H9 (cell line): Measurements from ENCODE around the gene EGLN1. TPM values are rescaled to one million over a fixed set of nuclear protein-coding genes. Genes with fewer than 3 reads are reported as not detected.

Experiments used
- DNase-seq: peaks from one replicate; pipeline ENCODE4 v3.0.0-alpha.2; 2017
- H2AFZ ChIP-seq: one replicate; pipeline ENCODE4 v1.6.1; 2013; ENCODE audit warnings: mild to moderate bottlenecking, low read length, control low read depth, moderate library complexity
- H2AK5ac ChIP-seq: 2 replicates; pipeline ENCODE4 v1.6.1; 2013; ENCODE audit warnings: low read length, control low read depth, mixed read lengths; ENCODE audit not compliant: insufficient read length
- H2BK120ac ChIP-seq: one replicate; pipeline ENCODE4 v1.6.1; 2013; ENCODE audit warnings: low read depth, mild to moderate bottlenecking, low read length, control low read depth, inconsistent platforms; ENCODE audit not compliant: poor library complexity, severe bottlenecking
- H2BK12ac ChIP-seq: 2 replicates; pipeline ENCODE4 v1.6.1; 2013; ENCODE audit warnings: low read length, control low read depth, mixed read lengths, low read depth; ENCODE audit not compliant: insufficient read length
- H2BK15ac ChIP-seq: 2 replicates; pipeline ENCODE4 v1.6.1; 2013; ENCODE audit warnings: low read depth, low read length, control low read depth
- H2BK20ac ChIP-seq: one replicate; pipeline ENCODE4 v1.6.1; 2013; ENCODE audit warnings: low read depth, mild to moderate bottlenecking, low read length, control low read depth, inconsistent platforms; ENCODE audit not compliant: poor library complexity, severe bottlenecking
- H2BK5ac ChIP-seq: 2 replicates; pipeline ENCODE4 v1.6.1; 2013; ENCODE audit warnings: low read length, control low read depth, mixed read lengths; ENCODE audit not compliant: insufficient read length
- H3K14ac ChIP-seq: 2 replicates; pipeline ENCODE4 v1.6.1; 2013; ENCODE audit warnings: low read length, control low read depth; ENCODE audit not compliant: insufficient read depth
- H3K18ac ChIP-seq: 2 replicates; pipeline ENCODE4 v1.6.1; 2013; ENCODE audit warnings: low read depth, mild to moderate bottlenecking, mixed read lengths, low read length, control low read depth; ENCODE audit not compliant: insufficient read length
- H3K23ac ChIP-seq: 2 replicates; pipeline ENCODE4 v1.6.1; 2013; ENCODE audit warnings: low read length, control low read depth, mixed read lengths, low read depth; ENCODE audit not compliant: insufficient read length
- H3K23me2 ChIP-seq: 2 replicates; pipeline ENCODE4 v1.6.1; 2013; ENCODE audit warnings: low read depth, mild to moderate bottlenecking, mixed read lengths, low read length, control low read depth; ENCODE audit not compliant: insufficient read length, poor library complexity, severe bottlenecking
- H3K27ac ChIP-seq: 2 replicates; pipeline ENCODE4 v1.5.1; 2013; ENCODE audit warnings: low read length, control low read depth, mixed read lengths, low read depth; ENCODE audit not compliant: insufficient read length
- H3K27me3 ChIP-seq: 2 replicates; pipeline ENCODE4 v1.6.1; 2013; ENCODE audit warnings: low read length, control low read depth, inconsistent platforms; ENCODE audit not compliant: insufficient read depth
- H3K4ac ChIP-seq: 2 replicates; pipeline ENCODE4 v1.6.1; 2013; ENCODE audit warnings: low read depth, mild to moderate bottlenecking, control low read depth, inconsistent platforms, low read length, moderate library complexity
- H3K4me1 ChIP-seq: 2 replicates; pipeline ENCODE4 v1.6.1; 2013; ENCODE audit warnings: low read length, control low read depth, inconsistent platforms; ENCODE audit not compliant: insufficient read depth
- H3K4me2 ChIP-seq: 2 replicates; pipeline ENCODE4 v1.6.1; 2013; ENCODE audit warnings: low read length, control low read depth, mixed read lengths; ENCODE audit not compliant: insufficient read length, insufficient read depth
- H3K56ac ChIP-seq: 2 replicates; pipeline ENCODE4 v1.6.1; 2013; ENCODE audit warnings: low read depth, mild to moderate bottlenecking, mixed read lengths, low read length, control low read depth; ENCODE audit not compliant: insufficient read length
- H3K79me1 ChIP-seq: 2 replicates; pipeline ENCODE4 v1.6.1; 2013; ENCODE audit warnings: low read depth, mild to moderate bottlenecking, moderate library complexity, low read length, control low read depth, inconsistent platforms; ENCODE audit not compliant: insufficient read depth, poor library complexity, severe bottlenecking
- H3K79me2 ChIP-seq: 2 replicates; pipeline ENCODE4 v1.6.1; 2013; ENCODE audit warnings: low read length, control low read depth, inconsistent platforms; ENCODE audit not compliant: insufficient read depth
- H3K9ac ChIP-seq: 2 replicates; pipeline ENCODE4 v1.6.1; 2013; ENCODE audit warnings: low read length, control low read depth, mixed read lengths; ENCODE audit not compliant: insufficient read length; ENCODE audit errors: extremely low read depth
- H3K9me3 ChIP-seq: one replicate; pipeline ENCODE4 v1.6.1; 2013; ENCODE audit warnings: low read depth, low read length, inconsistent platforms; ENCODE audit not compliant: control insufficient read depth
- H3T11ph ChIP-seq: one replicate; pipeline ENCODE4 v1.6.1; 2013; ENCODE audit warnings: mild to moderate bottlenecking, low read length, control low read depth, inconsistent platforms
- H4K20me1 ChIP-seq: one replicate; pipeline ENCODE4 v1.6.1; 2013; ENCODE audit not compliant: control insufficient read depth, insufficient read length, insufficient read depth
- H4K5ac ChIP-seq: 2 replicates; pipeline ENCODE4 v1.6.1; 2013; ENCODE audit warnings: low read depth, mild to moderate bottlenecking, mixed read lengths, low read length, control low read depth; ENCODE audit not compliant: insufficient read length
- H4K8ac ChIP-seq: replicated peaks from 2 replicates; pipeline ENCODE4 v1.6.1; 2013; ENCODE audit warnings: low read length, control low read depth, mixed read lengths, low read depth; ENCODE audit not compliant: insufficient read length
- H4K91ac ChIP-seq: 2 replicates; pipeline ENCODE4 v1.6.1; 2013; ENCODE audit warnings: low read depth, mild to moderate bottlenecking, moderate library complexity, mixed read lengths, low read length, control low read depth; ENCODE audit not compliant: insufficient read length
- H3K27ac Mint-ChIP-seq, 3 experiments: 2 replicates in 2 of 3; 3 replicates in 1 of 3; pipeline ENCODE4 v1.8.0; 2020 to 2021; ENCODE audit warnings: mixed read lengths in 3 of 3, mild to moderate bottlenecking in 1 of 3, moderate library complexity in 1 of 3
- H3K27me3 Mint-ChIP-seq: 2 replicates; pipeline ENCODE4 v1.8.0; 2021; ENCODE audit warnings: low read depth, mild to moderate bottlenecking, moderate library complexity, mixed read lengths
- H3K36me3 Mint-ChIP-seq, 3 experiments: 2 replicates in 2 of 3; 3 replicates in 1 of 3; pipeline ENCODE4 v1.8.0; 2020 to 2021; ENCODE audit warnings: low read depth in 3 of 3, mixed read lengths in 3 of 3; ENCODE audit not compliant: insufficient read depth in 1 of 3
- H3K4me1 Mint-ChIP-seq, 2 experiments: 2 replicates each; pipeline ENCODE4 v1.8.0; 2020; ENCODE audit warnings: mixed read lengths in 2 of 2
- H3K4me3 Mint-ChIP-seq, 2 experiments: 2 replicates in 1 of 2; 3 replicates in 1 of 2; pipeline ENCODE4 v1.8.0; 2020 to 2021; ENCODE audit warnings: mild to moderate bottlenecking in 2 of 2, mixed read lengths in 2 of 2, moderate library complexity in 1 of 2
- H3K9me3 Mint-ChIP-seq, 2 experiments: 2 replicates in 1 of 2; 3 replicates in 1 of 2; pipeline ENCODE4 v1.8.0; 2020; ENCODE audit warnings: mild to moderate bottlenecking in 2 of 2, mixed read lengths in 2 of 2, moderate library complexity in 1 of 2
- CTCF ChIP-seq: fragments of 200-600 bp; sonication (generic); conservative IDR thresholded peaks from 3 replicates; pipeline ENCODE4 v1.8.0; 2021; ENCODE audit warnings: antibody characterized with exemption, mild to moderate bottlenecking
- WGBS: extraction: QIAGEN DNeasy Blood & Tissue Kit; methylation state at CpG from one replicate; pipeline ENCODE4 v1.1.7; 2013; ENCODE audit warnings: missing lambda C conversion rate, low lambda C conversion rate, mixed read lengths; ENCODE audit not compliant: insufficient read length; ENCODE audit errors: extremely low coverage; 5-methylcytosine and 5-hydroxymethylcytosine counted together
- total RNA-seq: library from RNA; stranded (reverse); gene quantifications from 2 replicates; pipeline ENCODE4 v1.2.1, GENCODE V29; 2021

Gene EGLN1
- total RNA-seq, 1 experiment from 2014 or later, result 8.4 TPM

- H3K79me2 ChIP-seq, result no peaks in the 10 kb centered on the region
- no peak overlapping the region for H2BK120ac ChIP-seq
- H3K4me3 Mint-ChIP-seq, result no peak overlapping the region
- H3K18ac ChIP-seq, result no peak overlapping the region
- no peak overlapping the region for H2AFZ ChIP-seq
- no peak overlapping the region for H3K4ac ChIP-seq
- H4K8ac ChIP-seq, result no peak overlapping the region
- no peaks in the 10 kb centered on the region for H3K27me3 ChIP-seq
- H3K36me3 Mint-ChIP-seq, result no peaks in the 10 kb centered on the region
- H4K20me1 ChIP-seq, result no peaks in the 10 kb centered on the region
- H3K27ac ChIP-seq, result no peak overlapping the region
- no CpG with 5 or more reads among the region's 2 CpGs for WGBS
- H3K79me1 ChIP-seq, result no peaks in the 10 kb centered on the region
- H3T11ph ChIP-seq, result no peak overlapping the region
- no peak overlapping the region for H3K4me2 ChIP-seq
- H2BK12ac ChIP-seq, result no peak overlapping the region
- H3K27ac Mint-ChIP-seq, result no peak overlapping the region
- no peak overlapping the region for H3K23ac ChIP-seq
- H3K9me3 ChIP-seq, result no peaks in the 10 kb centered on the region
- no peaks in the 10 kb centered on the region for H3K23me2 ChIP-seq
- no peak overlapping the region for H3K14ac ChIP-seq
- no peak overlapping the region for H2BK5ac ChIP-seq
- no peak overlapping the region for H4K5ac ChIP-seq
- H2BK15ac ChIP-seq, result no peak overlapping the region
- H2BK20ac ChIP-seq, result no peak overlapping the region
- no peaks in the 10 kb centered on the region for H3K4me1 ChIP-seq
- DNase-seq, result no peak
- no peak overlapping the region for H3K9ac ChIP-seq
- H4K91ac ChIP-seq, result no peak overlapping the region
- H2AK5ac ChIP-seq, result no peak overlapping the region
- H3K56ac ChIP-seq, result no peak overlapping the region
- no peaks in the 10 kb centered on the region for H3K27me3 Mint-ChIP-seq
- no peaks in the 10 kb centered on the region; a peak in 1 of 5 replicates for H3K9me3 Mint-ChIP-seq
- TF ChIP-seq CTCF, result no peak
- no peaks in the 10 kb centered on the region for H3K4me1 Mint-ChIP-seq
These were observed 17.8 kb downstream of the EGLN1 start for GRCh38 chr1:231404318-231404717.
